PFSK-1 (cell line): Measurements from ENCODE around the gene GRIPAP1.

Experiments
- FOXP2 ChIP-seq: optimal IDR thresholded peaks from 2 replicates; pipeline ENCODE3; 2011; ENCODE audit warnings: borderline replicate concordance, control low read depth, inconsistent platforms; ENCODE audit not compliant: insufficient read depth; ENCODE audit errors: extremely low read length, extremely low read depth
- POLR2AphosphoS5 ChIP-seq: IDR thresholded peaks from 2 replicates; pipeline ENCODE4 v1.6.1; 2012; ENCODE audit warnings: low read depth, mild to moderate bottlenecking, control low read depth, low read length, moderate library complexity
- SIN3A ChIP-seq: IDR thresholded peaks from 2 replicates; pipeline ENCODE4 v1.6.1; 2012; ENCODE audit warnings: mild to moderate bottlenecking, low read length, moderate library complexity, borderline replicate concordance; ENCODE audit not compliant: insufficient read depth
- TAF1 ChIP-seq: IDR thresholded peaks from 2 replicates; pipeline ENCODE4 v1.6.1; 2012; ENCODE audit warnings: low read length, control low read depth, borderline replicate concordance; ENCODE audit not compliant: insufficient read depth
- TF ChIP-seq, protein P1 (sequence below), 2 experiments: IDR thresholded peaks; 2 replicates each; pipeline versions ENCODE4 v1.6.1 to v1.8.0; 2011 to 2012; ENCODE audit warnings: low read depth in 2 of 2, low read length in 2 of 2, control low read depth in 1 of 2, inconsistent platforms in 1 of 2, mild to moderate bottlenecking in 1 of 2, moderate library complexity in 1 of 2; ENCODE audit not compliant: insufficient read depth in 1 of 2

GRIPAP1 gene

GRCh38 chrX:49030283-49030682 is 28.2 kb upstream of the GRIPAP1 start:
- TF ChIP-seq, protein P1, sequence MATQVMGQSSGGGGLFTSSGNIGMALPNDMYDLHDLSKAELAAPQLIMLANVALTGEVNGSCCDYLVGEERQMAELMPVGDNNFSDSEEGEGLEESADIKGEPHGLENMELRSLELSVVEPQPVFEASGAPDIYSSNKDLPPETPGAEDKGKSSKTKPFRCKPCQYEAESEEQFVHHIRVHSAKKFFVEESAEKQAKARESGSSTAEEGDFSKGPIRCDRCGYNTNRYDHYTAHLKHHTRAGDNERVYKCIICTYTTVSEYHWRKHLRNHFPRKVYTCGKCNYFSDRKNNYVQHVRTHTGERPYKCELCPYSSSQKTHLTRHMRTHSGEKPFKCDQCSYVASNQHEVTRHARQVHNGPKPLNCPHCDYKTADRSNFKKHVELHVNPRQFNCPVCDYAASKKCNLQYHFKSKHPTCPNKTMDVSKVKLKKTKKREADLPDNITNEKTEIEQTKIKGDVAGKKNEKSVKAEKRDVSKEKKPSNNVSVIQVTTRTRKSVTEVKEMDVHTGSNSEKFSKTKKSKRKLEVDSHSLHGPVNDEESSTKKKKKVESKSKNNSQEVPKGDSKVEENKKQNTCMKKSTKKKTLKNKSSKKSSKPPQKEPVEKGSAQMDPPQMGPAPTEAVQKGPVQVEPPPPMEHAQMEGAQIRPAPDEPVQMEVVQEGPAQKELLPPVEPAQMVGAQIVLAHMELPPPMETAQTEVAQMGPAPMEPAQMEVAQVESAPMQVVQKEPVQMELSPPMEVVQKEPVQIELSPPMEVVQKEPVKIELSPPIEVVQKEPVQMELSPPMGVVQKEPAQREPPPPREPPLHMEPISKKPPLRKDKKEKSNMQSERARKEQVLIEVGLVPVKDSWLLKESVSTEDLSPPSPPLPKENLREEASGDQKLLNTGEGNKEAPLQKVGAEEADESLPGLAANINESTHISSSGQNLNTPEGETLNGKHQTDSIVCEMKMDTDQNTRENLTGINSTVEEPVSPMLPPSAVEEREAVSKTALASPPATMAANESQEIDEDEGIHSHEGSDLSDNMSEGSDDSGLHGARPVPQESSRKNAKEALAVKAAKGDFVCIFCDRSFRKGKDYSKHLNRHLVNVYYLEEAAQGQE (IDR thresholded peaks at IDR 0.05; ENCODE audit: insufficient read depth in 1 of 2, low read depth in 2 of 2, low read length in 2 of 2): no peak
- no peak for TF ChIP-seq SIN3A

DNA sequence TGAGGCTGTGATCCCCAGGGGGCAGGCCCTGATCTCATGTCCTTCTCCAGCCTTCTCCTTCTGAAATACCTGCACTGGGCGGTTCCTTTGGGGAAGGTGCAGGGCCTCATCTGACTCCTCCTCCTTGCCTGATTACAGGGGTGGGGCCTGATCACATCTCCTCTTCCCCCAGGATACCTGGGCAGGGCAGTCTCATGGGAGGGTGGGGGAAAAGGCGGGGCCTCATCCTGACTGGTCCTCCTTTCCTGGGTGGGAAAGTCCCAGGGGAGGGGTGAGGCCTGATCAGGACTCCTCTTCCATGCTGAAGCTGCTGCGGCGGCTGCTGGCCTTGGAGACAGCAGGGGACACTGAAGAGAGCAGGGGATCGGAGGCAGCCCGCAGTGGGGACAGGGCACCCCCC is 27.8 kb upstream of the GRIPAP1 start:
- TF ChIP-seq, protein P1 (IDR thresholded peaks at IDR 0.05; ENCODE audit: insufficient read depth in 1 of 2, low read depth in 2 of 2, low read length in 2 of 2): no peak
- TF ChIP-seq TAF1 (no peak), FOXP2 (no peak), POLR2AphosphoS5 (no peak), SIN3A (no peak)

DNA sequence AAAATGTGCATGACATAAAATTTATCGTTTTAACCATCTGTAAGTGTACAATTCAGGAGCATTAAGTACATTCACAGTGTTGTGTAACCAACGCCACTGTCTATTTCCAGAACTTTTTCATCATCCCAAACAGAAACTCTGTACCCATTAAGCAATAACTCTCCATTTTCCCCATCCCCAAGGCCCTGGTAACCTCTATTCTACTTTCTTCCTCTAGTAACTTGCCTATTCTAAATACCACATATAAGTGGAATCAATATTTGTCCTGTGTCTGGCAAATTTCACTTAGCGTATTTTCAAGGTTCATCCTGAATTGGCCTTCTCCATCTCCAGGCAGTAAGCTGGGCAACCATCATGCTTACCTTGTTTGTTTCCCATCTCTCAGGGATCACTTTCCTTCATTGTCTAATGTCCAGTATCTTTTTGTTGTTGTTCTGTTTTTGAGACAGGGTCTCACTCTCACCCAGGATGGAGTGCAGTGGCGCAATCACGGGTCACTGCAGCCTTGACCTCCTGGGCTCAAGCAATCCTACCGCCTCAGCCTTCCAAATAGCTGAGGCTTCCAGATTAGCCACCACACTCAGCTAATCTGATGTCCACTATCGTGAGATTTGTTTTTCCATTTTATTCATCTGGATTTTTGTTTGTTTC is 17.7 kb upstream of the GRIPAP1 start:
- TF ChIP-seq TAF1 (no peak), SIN3A (no peak), POLR2AphosphoS5 (no peak), FOXP2 (no peak)
- TF ChIP-seq, protein P1 (IDR thresholded peaks at IDR 0.05; ENCODE audit: insufficient read depth in 1 of 2, low read depth in 2 of 2, low read length in 2 of 2): no peak

GRCh38 chrX:49019050-49019449 is 17.0 kb upstream of the GRIPAP1 start:
- no peak for TF ChIP-seq POLR2AphosphoS5
- no peak for TF ChIP-seq SIN3A
- TF ChIP-seq FOXP2: no peak
- no peak for TF ChIP-seq TAF1
- TF ChIP-seq, protein P1 (IDR thresholded peaks at IDR 0.05; ENCODE audit: insufficient read depth in 1 of 2, low read depth in 2 of 2, low read length in 2 of 2): no peak

- no peak for TF ChIP-seq FOXP2
- no peak for TF ChIP-seq TAF1
- TF ChIP-seq POLR2AphosphoS5: no peak
- TF ChIP-seq SIN3A: no peak
- TF ChIP-seq, protein P1 (IDR thresholded peaks at IDR 0.05; ENCODE audit: insufficient read depth in 1 of 2, low read depth in 2 of 2, low read length in 2 of 2): no peak
Measured at GRCh38 chrX:49003696-49004095, 1.6 kb upstream of the GRIPAP1 start.
